Measurements from ENCODE around the gene MTUS2.

Gene MTUS2

GRCh38 chr13:29526741-29527140 lies 706.6 kb downstream of the MTUS2 start:
- DNase-seq (ENCODE audit: low spot score) = no peak

- DNase-seq (ENCODE audit: low spot score) = no peak
Measured at GRCh38 chr13:29527511-29527910, 707.4 kb downstream of the MTUS2 start.

- DNase-seq (ENCODE audit: low spot score) = no peak
Measured at GRCh38 chr13:29527916-29528315, 707.8 kb downstream of the MTUS2 start.

GRCh38 chr13:29529754-29530153 lies 709.6 kb downstream of the MTUS2 start:
- peak; percentile 39 for DNase-seq (ENCODE audit: low spot score)

- DNase-seq (ENCODE audit: low spot score) = no peak
Measured at GRCh38 chr13:29530901-29531300, 710.8 kb downstream of the MTUS2 start.

- no peak for DNase-seq (ENCODE audit: low spot score)
Measured at GRCh38 chr13:29532116-29532515, 712.0 kb downstream of the MTUS2 start.

GRCh38 chr13:29532821-29533220 lies 712.7 kb downstream of the MTUS2 start:
- DNase-seq (ENCODE audit: low spot score) = no peak

- DNase-seq (ENCODE audit: low spot score) = no peak
Measured at GRCh38 chr13:29534083-29534482, 713.9 kb downstream of the MTUS2 start.

- no peak for DNase-seq (ENCODE audit: low spot score)
Measured at GRCh38 chr13:29535663-29536655, 715.8 kb downstream of the MTUS2 start.

GRCh38 chr13:29536853-29537252 lies 716.7 kb downstream of the MTUS2 start:
- DNase-seq (ENCODE audit: low spot score) = no peak

GRCh38 chr13:29537736-29538651 lies 717.9 kb downstream of the MTUS2 start:
- no peak for DNase-seq (ENCODE audit: low spot score)

- no peak for DNase-seq (ENCODE audit: low spot score)
Measured at GRCh38 chr13:29538652-29539040, 718.5 kb downstream of the MTUS2 start.

- DNase-seq (ENCODE audit: low spot score) = no peak
Measured at GRCh38 chr13:29539856-29540255, 719.7 kb downstream of the MTUS2 start.

GRCh38 chr13:29540334-29540733 lies 720.2 kb downstream of the MTUS2 start:
- no peak for DNase-seq (ENCODE audit: low spot score)

GRCh38 chr13:29540799-29541198 lies 720.7 kb downstream of the MTUS2 start:
- no peak for DNase-seq (ENCODE audit: low spot score)

- no peak for DNase-seq (ENCODE audit: low spot score)
Measured at GRCh38 chr13:29541400-29541799, 721.3 kb downstream of the MTUS2 start.

GRCh38 chr13:29542381-29542780 lies 722.2 kb downstream of the MTUS2 start:
- DNase-seq (ENCODE audit: low spot score) = no peak

GRCh38 chr13:29543230-29544215 lies 723.4 kb downstream of the MTUS2 start:
- DNase-seq (ENCODE audit: low spot score) = no peak

GRCh38 chr13:29545988-29546387 lies 725.8 kb downstream of the MTUS2 start:
- no peak for DNase-seq (ENCODE audit: low spot score)

- no peak for DNase-seq (ENCODE audit: low spot score)
Measured at GRCh38 chr13:29546662-29547061, 726.5 kb downstream of the MTUS2 start.

GRCh38 chr13:29547153-29547552 lies 727.0 kb downstream of the MTUS2 start:
- DNase-seq (ENCODE audit: low spot score) = no peak
